CD1c-positive myeloid dendritic cell (primary cell): ENCODE measurements around the gene ATP6V0E2.
"Not testable (repeated sequence)": the region's sequence is repeated elsewhere in the genome, so short reads cannot be mapped to it uniquely, and the experiment has no call there.

Experiments used
- DNase-seq: peaks from one replicate; pipeline ENCODE4 v3.0.0-alpha.2; 2016; ENCODE audit errors: extremely low spot score

The ATP6V0E2 gene

DNA sequence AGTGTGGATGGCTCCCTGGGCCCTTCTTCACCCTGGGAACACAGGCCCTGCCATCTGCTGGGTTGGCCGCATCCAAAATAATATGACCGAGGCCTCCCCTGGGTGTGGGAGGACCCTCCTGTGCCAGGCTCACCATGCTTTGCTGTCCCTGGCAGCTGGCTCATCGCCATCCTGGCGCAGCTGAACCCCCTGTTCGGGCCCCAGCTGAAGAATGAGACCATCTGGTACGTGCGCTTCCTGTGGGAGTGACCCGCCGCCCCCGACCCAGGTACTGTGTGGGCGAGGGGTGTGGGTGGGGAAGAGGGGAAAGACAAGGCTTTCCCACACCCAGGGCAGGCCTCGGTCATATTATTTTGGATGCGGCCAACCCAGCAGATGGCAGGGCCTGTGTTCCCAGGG, 4.8 kb downstream of the ATP6V0E2 start:
- DNase-seq, result no peak

DNA sequence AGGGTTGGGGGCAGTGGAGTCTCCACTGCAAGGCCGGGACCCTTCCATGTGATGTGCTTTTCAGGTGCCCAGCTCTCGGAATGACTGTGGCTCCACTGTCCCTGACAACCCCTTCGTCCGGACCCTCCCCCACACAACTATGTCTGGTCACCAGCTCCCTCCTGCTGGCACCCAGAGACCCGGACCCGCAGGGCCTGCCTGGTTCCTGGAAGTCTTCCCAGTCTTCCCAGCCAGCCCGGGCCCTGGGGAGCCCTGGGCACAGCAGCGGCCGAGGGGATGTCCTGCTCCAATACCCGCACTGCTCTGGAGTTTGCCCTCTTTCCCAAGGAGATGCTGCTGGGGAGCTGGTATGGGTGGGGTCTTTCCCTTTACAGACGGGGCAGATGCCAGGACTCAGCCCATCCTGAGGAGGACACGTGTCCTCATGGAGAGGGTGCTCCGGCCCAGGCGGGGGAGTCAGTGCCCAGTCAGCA, 5.5 kb downstream of the ATP6V0E2 start:
- no peak for DNase-seq

DNA sequence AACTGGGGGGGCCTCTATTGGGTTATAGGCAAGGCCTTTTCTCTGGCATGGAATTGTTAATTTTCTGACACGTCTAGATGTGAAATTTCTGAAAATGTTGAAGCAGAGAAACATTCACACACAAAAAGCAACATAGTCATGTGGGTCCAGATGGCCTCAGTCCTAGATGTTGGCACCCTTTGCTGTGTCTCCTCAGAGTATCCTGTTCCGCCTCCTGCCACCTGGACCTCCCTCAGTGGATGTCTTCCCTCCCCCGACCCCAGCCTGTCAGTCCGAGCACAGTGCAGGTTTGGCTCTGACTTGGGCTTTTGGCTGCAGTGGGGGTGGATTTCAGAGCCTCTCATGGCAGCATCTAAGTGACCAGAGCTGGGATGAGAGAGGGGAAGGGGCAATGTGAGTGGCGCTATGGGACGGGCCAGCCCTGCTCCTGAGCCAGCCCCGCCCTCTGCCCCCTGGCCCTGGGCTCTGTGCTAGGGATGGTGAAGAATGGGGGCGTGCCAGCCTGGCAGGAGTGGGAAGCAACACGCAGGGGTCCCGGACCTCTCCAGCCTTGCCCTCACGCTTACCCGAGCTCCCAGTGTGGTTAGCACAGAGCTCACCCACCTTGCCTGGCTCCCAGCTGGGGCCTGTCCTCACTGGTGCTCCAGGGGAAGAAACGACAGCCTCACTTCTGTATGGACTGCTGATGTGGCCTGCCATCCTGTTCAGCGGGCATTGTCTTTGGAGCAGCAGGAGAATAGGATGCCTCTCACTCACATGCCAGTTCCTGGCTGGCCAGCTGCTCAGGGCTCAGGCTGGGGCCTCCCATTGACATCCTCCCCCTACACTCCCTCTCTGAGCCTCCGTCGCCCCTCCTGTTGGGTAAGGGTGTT, 6.2 kb downstream of the ATP6V0E2 start:
- DNase-seq, result no peak

DNA sequence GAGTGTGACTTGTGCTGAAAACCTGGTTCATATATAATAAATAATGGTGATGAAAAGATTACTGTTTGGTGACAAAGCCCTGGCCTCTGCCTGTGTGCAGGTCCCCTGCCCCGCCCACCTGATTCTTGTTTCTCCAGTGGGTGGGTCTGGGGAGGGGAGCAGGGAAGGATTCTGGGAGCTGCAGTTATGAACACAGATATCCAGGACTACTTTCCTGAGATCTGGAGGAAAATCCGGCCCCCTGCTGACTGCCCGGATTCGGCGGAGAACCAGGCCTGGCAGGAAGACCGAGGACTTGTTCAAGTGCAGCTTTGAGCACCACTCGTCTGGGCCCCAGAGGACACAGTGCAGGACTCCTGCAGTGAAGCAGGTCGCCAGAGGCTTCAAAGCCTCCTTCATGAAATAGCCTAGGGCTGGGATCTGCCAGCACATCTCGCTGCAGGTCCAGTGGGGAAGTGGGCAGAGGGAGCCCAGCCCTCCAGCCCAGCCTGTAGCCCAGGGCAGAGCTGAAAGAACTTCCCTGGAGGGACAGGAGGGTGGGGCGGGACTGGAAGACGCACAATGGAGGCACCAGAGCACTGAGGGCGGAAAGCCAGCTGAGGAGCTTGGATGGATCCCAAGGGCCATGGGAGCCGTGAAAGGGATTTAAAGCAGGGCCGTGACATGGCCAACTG, 7.0 kb downstream of the ATP6V0E2 start:
- no peak for DNase-seq

DNA sequence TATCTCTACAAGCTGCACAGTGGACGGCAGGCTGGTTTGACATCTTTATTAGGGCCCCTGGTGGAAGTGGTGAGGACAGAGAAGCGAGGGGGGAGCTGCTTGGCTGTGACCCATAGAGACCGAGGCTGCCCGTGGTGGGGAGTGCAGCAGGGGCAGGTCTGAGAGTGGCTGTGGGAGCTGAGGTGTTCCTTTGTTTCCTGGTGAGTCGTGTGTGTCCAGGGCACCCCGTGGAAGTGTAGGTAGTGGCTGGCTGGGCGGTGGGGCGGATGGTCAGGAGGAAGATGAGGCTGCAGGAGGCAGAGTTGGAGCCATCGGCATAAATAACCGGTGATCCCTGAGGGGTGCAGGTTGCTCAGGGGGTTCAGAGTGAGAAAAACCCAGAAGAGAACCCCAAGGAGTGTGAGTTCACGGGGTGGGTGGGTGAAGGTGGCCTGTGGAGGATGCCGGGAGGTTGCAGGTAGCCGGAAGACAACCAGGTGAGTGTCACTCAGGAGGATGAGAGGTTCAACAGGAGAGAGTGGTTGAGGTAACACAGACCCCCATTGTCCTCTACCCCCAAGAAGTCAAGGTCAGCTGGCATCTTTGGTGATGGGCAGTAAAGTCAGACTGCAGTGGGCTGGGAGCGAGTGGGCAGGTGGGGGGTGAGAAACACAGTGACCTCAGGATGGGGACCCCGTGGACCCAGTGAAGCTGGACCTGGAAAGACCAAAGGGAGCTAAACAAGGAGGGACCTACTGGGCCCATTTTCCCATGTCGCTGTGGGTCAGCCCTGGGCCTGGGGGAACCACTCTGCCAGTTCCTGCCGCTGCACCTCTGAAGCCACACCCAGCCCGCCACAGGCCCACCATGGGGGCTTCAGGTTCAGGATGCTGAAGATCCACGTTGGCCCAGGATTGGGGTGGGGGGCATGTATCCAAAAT, 7.8 kb downstream of the ATP6V0E2 start:
- DNase-seq, result no peak

DNA sequence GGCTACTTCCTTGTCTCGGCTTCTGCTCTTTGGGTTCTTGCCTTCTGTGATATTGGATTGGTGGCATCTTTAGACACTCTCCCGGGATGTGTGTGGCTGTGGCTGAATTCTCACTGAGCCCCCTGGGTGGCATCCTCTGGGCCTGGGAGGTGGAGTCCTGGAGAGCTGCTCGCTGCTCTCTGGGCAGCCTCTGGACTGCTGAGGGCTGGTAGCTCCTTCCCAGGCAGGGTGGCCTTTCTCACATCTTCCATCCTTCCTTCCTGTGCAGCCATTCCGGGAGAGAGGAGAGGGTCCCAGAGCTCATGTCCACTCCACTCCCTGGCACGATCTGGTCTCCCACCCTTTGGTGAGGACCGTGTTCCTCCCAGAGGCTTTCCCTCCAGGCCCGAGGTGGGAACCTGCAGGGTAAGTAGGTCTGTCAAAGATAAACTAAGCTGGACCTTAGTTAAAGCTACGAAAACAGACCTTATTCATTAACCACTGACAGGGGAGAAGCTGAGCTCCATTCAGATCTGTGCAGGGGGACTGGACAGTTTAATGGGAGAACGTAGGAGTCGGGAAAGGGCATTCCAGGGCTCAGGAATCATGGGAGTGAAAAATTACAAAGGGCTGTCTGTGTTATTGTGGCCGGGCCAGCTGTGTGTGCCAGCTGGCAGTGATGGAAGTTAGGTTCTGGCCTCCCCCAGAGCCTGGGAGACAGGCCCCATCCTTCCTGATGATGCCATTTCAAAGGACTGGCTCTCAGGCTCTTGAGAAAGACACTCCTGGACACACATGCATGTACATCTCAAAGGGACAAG, 8.7 kb downstream of the ATP6V0E2 start:
- no peak for DNase-seq

DNA sequence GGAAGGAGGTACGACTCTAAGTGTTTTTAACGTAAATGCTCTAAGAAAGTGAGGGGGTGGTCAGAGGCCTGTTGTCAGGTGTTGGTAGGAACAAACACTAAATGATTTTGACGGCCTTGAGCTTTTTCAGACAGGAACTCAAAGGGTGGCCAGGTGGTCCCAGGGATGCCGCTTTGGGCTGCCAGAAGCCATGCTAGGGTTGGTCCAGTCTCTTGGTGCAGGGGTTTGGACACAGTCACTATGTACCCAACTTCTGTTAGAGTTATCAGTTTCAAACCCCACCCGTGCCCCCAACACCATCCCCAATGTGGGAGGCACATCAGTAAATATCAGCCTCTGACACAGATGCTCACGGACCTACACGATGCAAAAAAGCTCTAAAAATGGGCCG, 9.3 kb downstream of the ATP6V0E2 start:
- no peak for DNase-seq

DNA sequence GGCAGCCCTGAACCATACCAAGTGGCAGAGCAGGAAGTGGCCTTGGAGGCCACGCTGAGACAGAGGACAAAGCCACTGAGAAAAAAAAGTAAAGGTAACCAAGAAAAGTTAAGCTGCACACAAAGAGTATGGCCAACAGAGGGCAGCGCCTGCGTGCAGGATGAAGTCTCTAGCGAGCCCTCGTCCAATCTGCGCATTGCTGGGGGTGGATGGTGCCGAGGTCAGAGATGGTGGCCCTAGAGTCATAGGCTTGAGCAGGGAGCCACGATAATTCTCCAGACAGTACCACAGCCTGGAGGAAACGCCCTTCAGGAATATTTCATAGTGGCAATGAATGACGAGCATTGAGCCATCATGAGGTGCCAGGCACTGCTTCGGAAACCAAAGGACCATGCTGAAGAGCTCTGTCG, 9.7 kb downstream of the ATP6V0E2 start:
- DNase-seq, result peak; percentile 46

DNA sequence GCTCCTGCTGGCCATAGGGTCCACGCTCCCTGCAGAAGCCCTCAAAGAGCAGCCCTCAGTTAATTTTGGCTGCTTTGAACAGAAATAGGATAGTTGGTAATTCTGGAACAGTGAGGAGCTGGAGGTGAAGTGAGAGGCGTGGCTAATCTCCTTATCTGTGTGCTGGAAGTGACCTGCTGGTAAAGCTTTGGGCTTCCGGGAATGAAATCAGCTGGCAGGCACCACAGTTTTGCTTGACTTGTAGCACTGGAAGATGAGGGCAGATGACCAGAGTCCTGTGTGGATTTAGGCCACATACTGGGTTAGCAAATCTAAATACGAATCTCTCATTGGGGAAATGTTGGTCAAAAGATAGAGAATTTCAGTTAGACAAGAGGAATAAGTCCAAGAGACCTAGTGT, 10.2 kb downstream of the ATP6V0E2 start:
- no peak for DNase-seq

DNA sequence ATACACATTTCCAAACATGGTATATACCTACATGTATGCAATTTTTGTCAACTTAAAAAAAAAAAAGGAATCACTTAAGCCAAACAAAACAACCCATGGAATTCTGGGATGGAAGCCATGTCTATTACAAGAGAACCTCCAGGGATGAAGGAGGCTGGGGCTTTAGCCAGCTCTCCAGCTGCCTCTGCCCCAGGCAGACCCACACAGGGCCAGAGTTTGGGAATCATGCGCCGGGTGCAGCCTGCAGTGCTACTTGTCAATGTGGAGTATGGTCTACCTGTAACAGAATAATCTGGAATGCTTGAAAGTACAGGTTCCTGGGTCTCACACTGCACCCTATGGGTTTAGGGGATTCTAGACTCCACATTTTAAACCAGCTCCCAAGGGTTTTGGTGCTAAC, 10.8 kb downstream of the ATP6V0E2 start:
- DNase-seq, result no peak

DNA sequence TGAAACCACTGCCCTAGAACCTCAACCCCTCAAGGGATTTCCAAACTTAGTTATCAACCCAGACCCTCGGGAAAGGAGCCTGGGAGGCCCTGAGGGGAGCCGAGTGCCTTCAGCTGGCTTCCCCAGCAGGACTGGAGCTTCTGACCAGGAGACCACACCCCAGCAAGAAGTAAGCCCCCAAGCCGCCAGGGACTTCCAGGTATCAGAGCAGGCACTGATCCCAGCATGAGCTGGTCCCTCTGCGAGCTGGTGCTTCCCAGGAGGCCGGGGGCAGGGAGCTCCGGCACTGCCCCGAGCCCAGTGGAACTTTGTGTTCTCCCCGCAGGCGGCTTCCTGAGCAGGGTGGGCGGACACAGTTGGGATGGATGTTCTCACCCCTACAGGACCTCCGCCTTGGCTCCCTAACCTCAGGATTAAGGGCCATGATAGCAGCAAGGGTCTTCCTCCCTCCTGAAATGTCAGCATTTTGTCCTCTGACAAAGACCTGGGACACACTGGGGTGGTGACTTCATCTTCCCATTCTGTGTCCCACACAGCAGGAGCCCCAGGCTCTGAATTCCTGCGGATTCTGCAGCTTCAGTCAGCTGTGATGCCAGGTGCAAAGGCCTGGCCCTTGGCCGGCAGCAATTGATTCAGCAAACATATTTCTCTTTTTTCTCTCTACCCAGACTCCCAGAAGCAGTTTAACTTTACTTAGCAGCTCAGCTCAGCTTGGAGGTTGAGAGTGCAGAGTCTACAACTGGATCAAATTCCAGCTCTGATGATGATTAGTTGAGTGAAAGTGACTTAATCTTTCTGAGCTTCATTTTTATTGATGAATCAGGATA, 11.6 kb downstream of the ATP6V0E2 start:
- DNase-seq, result no peak

DNA sequence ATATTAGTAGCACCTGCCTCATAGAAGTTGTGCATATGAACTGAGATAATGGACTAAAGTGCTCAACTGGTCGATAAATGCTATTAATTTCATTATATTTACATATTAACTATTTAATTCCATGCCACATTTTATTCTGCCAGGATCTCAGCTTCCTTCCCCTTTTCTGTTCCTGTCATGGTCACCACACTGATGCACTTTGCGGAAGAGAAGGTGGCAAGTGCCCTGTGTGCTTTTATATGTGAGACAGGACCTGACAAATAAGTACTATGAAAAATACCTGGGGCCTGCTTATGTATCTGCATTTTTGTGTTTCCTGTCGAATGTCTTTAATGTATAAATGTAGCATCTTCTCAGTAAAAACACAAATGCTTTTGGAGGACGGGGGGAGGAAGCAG, 12.2 kb downstream of the ATP6V0E2 start:
- peak; percentile 27 for DNase-seq

DNA sequence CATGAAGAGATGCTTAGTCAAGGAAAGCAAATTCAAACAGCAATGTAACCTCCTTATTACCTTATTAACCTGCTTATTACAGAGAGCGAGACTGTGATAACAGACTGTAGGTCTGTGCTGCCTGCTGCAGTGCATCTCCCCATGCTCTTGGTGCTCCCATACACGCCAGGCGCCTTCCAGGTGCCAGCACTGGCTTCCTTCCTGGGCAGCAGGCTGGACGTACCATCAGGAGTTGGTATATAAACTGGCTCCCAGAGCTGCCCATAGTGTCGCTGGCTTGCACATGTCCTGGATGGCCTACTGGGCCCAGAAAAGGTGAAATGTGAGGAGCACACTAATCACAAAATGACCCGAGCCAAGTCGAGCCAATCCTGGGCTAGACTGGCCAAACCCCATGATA, 13.5 kb downstream of the ATP6V0E2 start:
- DNase-seq, result no peak

DNA sequence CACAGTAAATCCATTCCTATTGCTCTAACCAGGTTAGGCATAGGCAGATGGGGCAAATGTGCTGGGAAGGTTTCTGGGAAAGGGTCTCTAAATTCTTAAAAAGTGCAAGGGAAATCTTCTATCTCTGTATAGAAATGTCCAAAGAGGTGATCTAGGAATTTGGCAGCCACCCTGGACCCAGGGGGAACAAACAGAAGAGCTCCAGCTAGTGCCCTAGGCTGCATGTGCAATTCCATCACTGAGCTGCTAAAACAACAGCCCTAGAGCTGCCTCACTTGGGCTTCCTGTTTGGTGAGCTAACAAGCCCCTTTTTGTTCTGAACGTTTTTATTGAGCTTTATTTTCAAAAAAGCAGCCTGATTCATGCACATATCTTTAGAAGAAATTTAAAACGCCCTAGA, 16.9 kb downstream of the ATP6V0E2 start:
- not testable (repeated sequence) for DNase-seq

DNA sequence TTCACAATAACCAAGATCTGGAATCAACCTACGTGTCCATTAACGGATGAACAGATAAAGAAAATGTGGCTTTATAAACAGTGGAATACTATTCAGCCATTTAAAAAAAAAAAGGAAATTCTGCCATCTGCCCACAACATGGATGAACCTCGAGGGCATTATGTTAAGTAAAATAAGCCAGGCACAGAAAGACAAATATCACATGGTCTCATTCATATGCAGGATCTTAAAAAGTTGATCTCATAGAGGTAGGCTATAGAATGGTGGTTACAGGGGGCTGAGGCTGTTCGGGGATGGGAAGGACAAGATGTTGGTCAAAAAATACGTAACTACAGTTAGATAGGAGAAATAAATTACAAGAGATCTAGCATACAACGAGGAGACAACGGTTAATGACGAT, 21.2 kb downstream of the ATP6V0E2 start:
- DNase-seq, result not testable (repeated sequence)

DNA sequence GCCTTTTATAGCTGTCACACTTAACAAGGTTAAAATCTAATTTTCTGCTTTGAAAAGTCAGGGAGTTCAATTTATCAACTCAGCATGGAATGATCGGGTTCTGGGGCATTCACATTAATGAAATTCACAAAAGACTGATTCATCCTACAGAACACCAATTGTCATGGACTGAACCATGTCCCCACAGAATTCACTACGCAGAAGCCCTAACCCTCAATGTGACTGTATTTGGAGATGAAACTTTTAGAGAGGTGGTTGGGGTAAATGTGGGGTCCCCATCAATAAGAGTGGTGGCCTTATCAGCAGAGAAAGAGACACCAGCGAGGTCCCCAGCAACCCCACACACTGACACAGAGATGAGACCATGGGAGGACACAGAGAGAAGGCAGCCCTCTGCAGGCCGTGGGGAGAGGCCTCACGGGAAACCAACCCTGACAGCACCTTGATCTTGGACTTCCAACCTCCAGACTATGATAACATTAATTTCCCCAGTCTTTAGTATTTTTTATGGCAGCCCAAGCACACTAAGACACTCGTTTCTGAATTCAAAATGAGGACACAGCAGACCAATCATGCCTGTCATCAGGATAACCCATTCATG, 34.1 kb downstream of the ATP6V0E2 start:
- DNase-seq, result not testable (repeated sequence)

DNA sequence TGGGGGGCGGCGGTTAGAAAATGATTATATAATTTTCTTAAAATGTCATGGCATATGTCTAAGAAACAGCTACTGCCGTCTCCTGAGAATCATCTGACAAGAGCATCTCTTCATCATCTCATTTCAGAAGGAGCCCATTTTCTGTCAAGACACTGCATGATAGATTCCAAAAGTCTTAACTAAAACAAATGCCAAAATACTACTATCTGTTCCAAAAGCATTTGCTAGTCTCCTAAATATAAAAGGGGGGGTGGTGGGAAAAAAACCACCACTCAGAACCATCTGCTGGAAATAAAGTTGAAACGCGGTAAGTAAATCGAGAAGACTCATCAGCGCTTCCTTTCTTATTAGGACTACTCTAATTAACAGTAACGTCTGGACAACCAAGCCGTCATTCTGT, 36.5 kb downstream of the ATP6V0E2 start:
- not testable (repeated sequence) for DNase-seq

DNA sequence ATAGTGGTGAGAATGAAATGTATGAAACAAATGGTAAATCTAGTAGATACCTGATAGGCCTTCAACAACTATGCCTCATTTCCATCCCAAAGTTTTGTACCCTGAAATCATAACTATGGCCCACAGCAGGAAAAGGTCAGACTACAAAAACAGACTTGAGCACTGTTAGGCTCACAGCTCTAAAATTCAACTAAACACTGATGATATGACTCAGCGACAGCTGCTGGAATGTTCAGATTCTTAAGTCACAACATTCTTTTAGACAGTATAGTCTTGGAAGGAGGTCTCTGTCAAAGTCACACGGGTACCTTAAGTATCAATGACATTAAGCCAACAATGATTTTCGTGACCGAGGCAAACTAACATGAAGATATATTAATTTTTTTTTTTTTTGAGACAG, 38.4 kb downstream of the ATP6V0E2 start:
- DNase-seq, result not testable (repeated sequence)

DNA sequence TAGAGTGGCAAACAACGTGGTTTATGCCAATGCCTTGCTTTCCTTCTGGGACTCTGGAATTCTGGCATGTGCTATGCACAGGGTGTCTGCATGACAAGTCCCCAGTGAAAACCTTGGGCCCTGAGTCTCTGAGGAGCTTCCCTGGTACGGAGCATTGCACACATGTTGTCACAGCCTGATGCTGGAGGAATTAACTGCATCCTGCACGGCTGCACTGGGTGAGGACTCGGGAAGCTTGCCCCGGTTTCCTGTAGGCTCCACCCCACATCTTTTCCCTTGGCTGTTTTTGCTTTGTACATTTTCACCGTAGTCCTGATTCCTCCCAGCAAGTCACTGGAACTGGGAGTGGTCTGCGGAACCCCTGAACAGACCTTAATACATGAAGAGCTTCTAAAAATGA, 52.6 kb downstream of the ATP6V0E2 start:
- DNase-seq, result not testable (repeated sequence)
